ENCODE results near the gene PRKCA.

The PRKCA gene

GRCh38 chr17:66727634-66728570 is 425.5 kb downstream of the PRKCA start:
- Histone ChIP-seq H3K27ac (replicated peaks) (no peak overlapping the region), H3K27me3 (ENCODE audit: insufficient read depth, poor library complexity, severe bottlenecking) (no peaks in the 10 kb centered on the region), H3K4me3 (replicated peaks; ENCODE audit: insufficient read depth, low read length) (no peak overlapping the region)
- DNase-seq (ENCODE audit: low read depth in 1 of 2, low spot score in 1 of 2) = peak; percentile 18 to 67
- peak; percentile 40 for TF ChIP-seq CTCF (IDR thresholded peaks at IDR 0.05; ENCODE audit: insufficient read depth, low read length)
- TF ChIP-seq SPI1 (IDR thresholded peaks at IDR 0.05; ENCODE audit: borderline replicate concordance, low read depth) = no peak; the same call in 1 of the 2 replicates

- no peak for TF ChIP-seq POLR2AphosphoS5 (IDR thresholded peaks at IDR 0.05; ENCODE audit: low read depth)
- TF ChIP-seq GABPA (IDR thresholded peaks at IDR 0.05; ENCODE audit: low read depth) = no peak
- TF ChIP-seq REST (IDR thresholded peaks at IDR 0.05; ENCODE audit: insufficient replicate concordance, low read depth) = no peak
- TF ChIP-seq SPI1 (IDR thresholded peaks at IDR 0.05; ENCODE audit: borderline replicate concordance, low read depth) = no peak
- no peak for TF ChIP-seq CTCF (IDR thresholded peaks at IDR 0.05; ENCODE audit: insufficient read depth, low read length)
- H3K27ac ChIP-seq (replicated peaks) = no peak overlapping the region
- H3K4me3 ChIP-seq (replicated peaks; ENCODE audit: insufficient read depth, low read length) = no peak overlapping the region
- no peak for DNase-seq (ENCODE audit: low read depth in 1 of 2, low spot score in 1 of 2)
- no peaks in the 10 kb centered on the region for H3K27me3 ChIP-seq (ENCODE audit: insufficient read depth, poor library complexity, severe bottlenecking)
Measured at GRCh38 chr17:66730461-66730923, 428.1 kb downstream of the PRKCA start.

- Histone ChIP-seq H3K4me3 (replicated peaks; ENCODE audit: insufficient read depth, low read length) (no peak overlapping the region), H3K27ac (replicated peaks) (no peak overlapping the region), H3K27me3 (ENCODE audit: insufficient read depth, poor library complexity, severe bottlenecking) (no peaks in the 10 kb centered on the region)
- TF ChIP-seq SPI1 (IDR thresholded peaks at IDR 0.05; ENCODE audit: borderline replicate concordance, low read depth) (no peak), POLR2AphosphoS5 (IDR thresholded peaks at IDR 0.05; ENCODE audit: low read depth) (no peak), CTCF (IDR thresholded peaks at IDR 0.05; ENCODE audit: insufficient read depth, low read length) (no peak), REST (IDR thresholded peaks at IDR 0.05; ENCODE audit: insufficient replicate concordance, low read depth) (no peak), GABPA (IDR thresholded peaks at IDR 0.05; ENCODE audit: low read depth) (no peak)
- no peak for DNase-seq (ENCODE audit: low read depth in 1 of 2, low spot score in 1 of 2)
Measured at GRCh38 chr17:66733759-66734158, 431.3 kb downstream of the PRKCA start.

All from HL-60 (cell line).